NCI-H1417 (cell line): Measurements from ENCODE around the gene EFNA1.

Experiments used
- DNase-seq, 3 experiments: peaks; one replicate each; lab custom pipeline; 2025; lab: John Stamatoyannopoulos, UW

The EFNA1 gene

GRCh38 chr1:155124503-155125463 lies 2.9 kb upstream of the EFNA1 start:
- no peak for DNase-seq

- no peak for DNase-seq
These were observed 2.1 kb upstream of the EFNA1 start for GRCh38 chr1:155125511-155125945.

GRCh38 chr1:155125946-155126555 lies 1.6 kb upstream of the EFNA1 start:
- DNase-seq: peak in 2 of 3 experiments; percentile 86 to 92

- peak; percentile 58 to 92 (median 86) for DNase-seq
These were observed 1.0 kb upstream of the EFNA1 start for GRCh38 chr1:155126556-155127104.

GRCh38 chr1:155127967-155128754 lies 485 bp downstream of the EFNA1 start:
- DNase-seq: peak in 1 of 3 experiments; percentile 47

GRCh38 chr1:155128755-155129473 lies 1.2 kb downstream of the EFNA1 start:
- peak in 2 of 3 experiments; percentile 57 to 69 for DNase-seq

- peak in 2 of 3 experiments; percentile 53 to 67 for DNase-seq
These were observed 2.8 kb downstream of the EFNA1 start for GRCh38 chr1:155130272-155131006.

- DNase-seq: no peak
These were observed 3.6 kb downstream of the EFNA1 start for GRCh38 chr1:155131285-155131684.

GRCh38 chr1:155131856-155132255 lies 4.2 kb downstream of the EFNA1 start:
- DNase-seq: no peak

- DNase-seq: no peak
These were observed 6.2 kb downstream of the EFNA1 start for GRCh38 chr1:155133799-155134281.

GRCh38 chr1:155134322-155134721 lies 6.6 kb downstream of the EFNA1 start:
- no peak for DNase-seq

- DNase-seq: peak in 2 of 3 experiments; percentile 61 to 76
These were observed 7.3 kb downstream of the EFNA1 start for GRCh38 chr1:155134880-155135414.

- DNase-seq: peak; percentile 93 to 98 (median 95)
These were observed 7.8 kb downstream of the EFNA1 start, which contains the start of gene SLC50A1 for GRCh38 chr1:155135415-155136028. Gene SLC50A1 (plus strand): TSS chr1:155135852. CDS start chr1:155135912, 60 bp downstream.

- DNase-seq: peak in 2 of 3 experiments; percentile 25 to 35
These were observed 9.1 kb downstream of the EFNA1 start for GRCh38 chr1:155136748-155137147.

- DNase-seq: no peak
These were observed 9.7 kb downstream of the EFNA1 start for GRCh38 chr1:155137154-155137949.

GRCh38 chr1:155139895-155140629 lies 12.4 kb downstream of the EFNA1 start, which contains the start of gene DPM3:
Gene DPM3 (minus strand): TSS chr1:155140531. CDS start chr1:155140240, 291 bp downstream.
- DNase-seq: peak; percentile 85 to 93 (median 89)

- no peak for DNase-seq
These were observed 12.9 kb downstream of the EFNA1 start for GRCh38 chr1:155140630-155140953.

GRCh38 chr1:155141749-155142148 lies 14.1 kb downstream of the EFNA1 start:
- no peak for DNase-seq
